ENCODE data around the gene RNF14.
"Not testable (repeated sequence)": the region's sequence is repeated elsewhere in the genome, so short reads cannot be mapped to it uniquely, and the experiment has no call there.

The RNF14 gene

DNA sequence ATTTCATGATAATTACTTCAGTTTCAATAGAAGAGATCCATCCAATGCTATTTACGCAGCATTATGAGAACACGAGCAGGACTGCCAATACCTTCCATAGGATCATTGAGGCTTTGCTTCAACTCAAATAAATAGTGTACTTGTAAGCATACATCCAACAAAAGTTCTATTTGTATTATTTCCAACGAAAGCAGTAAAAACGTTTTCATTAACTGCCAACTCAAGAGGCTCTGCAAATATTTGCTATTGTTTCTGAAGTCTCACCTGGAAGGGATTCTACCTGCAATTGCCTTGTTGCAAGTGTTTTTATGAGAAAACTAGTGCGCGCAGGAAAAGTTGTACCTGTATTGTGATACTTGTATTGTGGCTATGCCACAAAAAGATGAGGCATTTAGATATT, 54.9 kb downstream of the RNF14 start:
- no peak for DNase-seq (ENCODE audit: low read depth)
- no peak overlapping the region for H3K4me3 ChIP-seq (ENCODE audit: low read depth, low read length)
- TF ChIP-seq, protein P1, sequence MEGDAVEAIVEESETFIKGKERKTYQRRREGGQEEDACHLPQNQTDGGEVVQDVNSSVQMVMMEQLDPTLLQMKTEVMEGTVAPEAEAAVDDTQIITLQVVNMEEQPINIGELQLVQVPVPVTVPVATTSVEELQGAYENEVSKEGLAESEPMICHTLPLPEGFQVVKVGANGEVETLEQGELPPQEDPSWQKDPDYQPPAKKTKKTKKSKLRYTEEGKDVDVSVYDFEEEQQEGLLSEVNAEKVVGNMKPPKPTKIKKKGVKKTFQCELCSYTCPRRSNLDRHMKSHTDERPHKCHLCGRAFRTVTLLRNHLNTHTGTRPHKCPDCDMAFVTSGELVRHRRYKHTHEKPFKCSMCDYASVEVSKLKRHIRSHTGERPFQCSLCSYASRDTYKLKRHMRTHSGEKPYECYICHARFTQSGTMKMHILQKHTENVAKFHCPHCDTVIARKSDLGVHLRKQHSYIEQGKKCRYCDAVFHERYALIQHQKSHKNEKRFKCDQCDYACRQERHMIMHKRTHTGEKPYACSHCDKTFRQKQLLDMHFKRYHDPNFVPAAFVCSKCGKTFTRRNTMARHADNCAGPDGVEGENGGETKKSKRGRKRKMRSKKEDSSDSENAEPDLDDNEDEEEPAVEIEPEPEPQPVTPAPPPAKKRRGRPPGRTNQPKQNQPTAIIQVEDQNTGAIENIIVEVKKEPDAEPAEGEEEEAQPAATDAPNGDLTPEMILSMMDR (IDR thresholded peaks at IDR 0.05; ENCODE audit: low read depth, low read length, missing control alignments): no peak

DNA sequence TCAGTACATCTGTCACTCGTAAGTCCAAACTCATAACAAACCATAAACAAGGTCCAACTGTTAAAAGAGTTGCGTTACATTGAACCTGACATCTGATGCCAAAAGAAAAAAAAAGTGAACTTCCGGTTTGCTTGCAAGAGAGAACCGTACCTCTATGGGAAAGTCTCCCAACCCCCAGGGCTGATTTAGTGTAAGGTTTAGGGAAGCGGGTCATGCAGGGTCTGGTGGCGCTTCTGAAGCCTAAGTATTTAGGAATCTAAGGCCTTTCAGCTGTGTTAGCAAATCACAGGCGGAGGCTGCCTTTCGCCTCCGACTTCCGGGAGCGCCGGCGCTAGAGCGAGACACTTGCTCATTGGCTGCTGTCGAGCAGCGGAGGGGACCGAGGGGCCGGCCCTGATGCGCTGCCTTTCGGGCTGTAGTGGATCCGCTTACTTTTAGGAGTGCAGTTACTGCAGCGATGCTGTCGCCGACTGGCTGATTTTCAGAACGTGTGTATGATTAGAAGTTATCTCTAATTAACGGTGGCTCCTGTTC, 55.9 kb downstream of the RNF14 start:
- no peak for DNase-seq (ENCODE audit: low read depth)
- TF ChIP-seq, protein P1 (IDR thresholded peaks at IDR 0.05; ENCODE audit: low read depth, low read length, missing control alignments): no peak
- peak overlapping the region; percentile 50 for H3K4me3 ChIP-seq (ENCODE audit: low read depth, low read length)

DNA sequence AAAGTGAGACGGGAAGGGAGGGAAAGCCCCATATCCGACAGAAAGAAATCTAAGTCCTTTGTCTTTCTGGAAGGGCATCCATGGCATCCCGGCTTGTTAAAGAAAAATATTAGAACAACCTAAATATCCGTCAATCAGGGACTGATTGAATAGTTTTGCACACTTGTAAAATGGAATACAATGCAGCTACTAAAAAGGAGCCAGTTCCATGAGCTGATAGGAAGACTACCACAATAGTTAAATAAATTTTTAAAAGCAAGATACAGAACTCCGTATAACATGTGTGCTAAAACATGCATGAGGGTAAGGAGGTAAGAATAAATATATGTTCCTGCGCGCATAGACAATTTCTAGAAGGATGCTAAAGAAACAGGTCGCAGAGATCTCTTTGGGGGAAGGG, 56.7 kb downstream of the RNF14 start:
- DNase-seq (ENCODE audit: low read depth): no peak
- no peak overlapping the region for H3K4me3 ChIP-seq (ENCODE audit: low read depth, low read length)
- TF ChIP-seq, protein P1 (IDR thresholded peaks at IDR 0.05; ENCODE audit: low read depth, low read length, missing control alignments): no peak

DNA sequence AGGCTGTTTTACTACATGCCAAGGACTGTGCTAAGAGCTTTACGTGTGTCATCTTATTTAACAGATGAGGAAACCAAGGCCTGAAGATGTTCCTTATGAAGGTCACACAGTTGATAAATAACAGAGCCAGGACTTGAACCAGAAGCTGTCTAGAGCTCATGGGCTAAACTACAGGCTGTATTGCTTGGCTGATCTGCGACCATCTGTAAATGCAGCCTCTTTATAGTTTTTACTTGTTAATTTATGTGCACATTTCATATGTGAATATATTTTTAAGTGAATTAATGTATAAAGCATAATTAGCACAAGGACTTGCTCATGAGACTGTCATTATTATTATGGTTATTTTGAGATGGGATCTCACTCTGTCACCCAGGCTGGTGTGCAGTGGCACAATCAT, 63.2 kb downstream of the RNF14 start:
- no peak overlapping the region for H3K4me3 ChIP-seq (ENCODE audit: low read depth, low read length)
- no peak for DNase-seq (ENCODE audit: low read depth)
- TF ChIP-seq, protein P1 (IDR thresholded peaks at IDR 0.05; ENCODE audit: low read depth, low read length, missing control alignments): no peak

DNA sequence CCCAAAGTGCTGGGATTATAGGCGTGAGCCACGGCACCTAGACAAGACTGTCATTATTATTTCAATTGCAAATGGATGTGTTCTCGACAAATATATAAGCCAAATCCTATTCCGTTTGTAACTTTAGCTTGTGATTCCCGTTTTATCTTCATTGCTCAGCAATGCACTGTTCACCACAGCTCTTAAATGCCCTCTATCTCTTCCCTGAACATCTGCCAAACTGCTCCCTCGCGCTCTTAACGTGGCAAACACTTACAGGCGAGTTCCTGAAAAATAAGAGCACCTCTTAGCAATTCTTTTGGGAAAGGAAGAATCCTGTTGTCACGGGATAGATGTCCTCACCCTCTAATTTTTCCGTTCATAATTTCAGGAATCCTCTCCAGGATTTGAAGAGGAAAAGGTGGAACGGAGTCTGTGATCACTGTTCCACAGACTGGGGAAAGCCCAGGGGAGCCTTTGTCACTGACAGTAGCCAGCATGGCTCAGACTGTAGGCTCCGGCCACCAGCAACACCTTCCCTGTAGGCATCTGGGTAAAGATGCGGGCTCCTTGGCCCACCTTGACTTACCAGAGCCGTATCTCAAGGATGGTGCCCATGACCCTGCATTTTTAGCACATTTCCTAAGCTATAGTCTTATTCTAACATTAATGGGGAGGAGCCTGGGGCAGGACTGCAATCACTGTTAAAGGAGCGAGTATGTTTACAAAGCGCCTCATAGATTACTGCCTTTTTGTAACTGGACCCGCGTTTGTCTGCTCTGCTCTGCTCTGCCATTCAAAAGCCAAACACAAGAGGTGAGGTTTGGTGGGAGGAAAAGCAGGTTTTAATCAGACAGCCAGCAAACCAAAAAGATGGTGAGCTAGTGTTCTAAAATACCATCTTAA, 64.1 kb downstream of the RNF14 start:
- TF ChIP-seq, protein P1 (IDR thresholded peaks at IDR 0.05; ENCODE audit: low read depth, low read length, missing control alignments): no peak
- no peak for DNase-seq (ENCODE audit: low read depth)

DNA sequence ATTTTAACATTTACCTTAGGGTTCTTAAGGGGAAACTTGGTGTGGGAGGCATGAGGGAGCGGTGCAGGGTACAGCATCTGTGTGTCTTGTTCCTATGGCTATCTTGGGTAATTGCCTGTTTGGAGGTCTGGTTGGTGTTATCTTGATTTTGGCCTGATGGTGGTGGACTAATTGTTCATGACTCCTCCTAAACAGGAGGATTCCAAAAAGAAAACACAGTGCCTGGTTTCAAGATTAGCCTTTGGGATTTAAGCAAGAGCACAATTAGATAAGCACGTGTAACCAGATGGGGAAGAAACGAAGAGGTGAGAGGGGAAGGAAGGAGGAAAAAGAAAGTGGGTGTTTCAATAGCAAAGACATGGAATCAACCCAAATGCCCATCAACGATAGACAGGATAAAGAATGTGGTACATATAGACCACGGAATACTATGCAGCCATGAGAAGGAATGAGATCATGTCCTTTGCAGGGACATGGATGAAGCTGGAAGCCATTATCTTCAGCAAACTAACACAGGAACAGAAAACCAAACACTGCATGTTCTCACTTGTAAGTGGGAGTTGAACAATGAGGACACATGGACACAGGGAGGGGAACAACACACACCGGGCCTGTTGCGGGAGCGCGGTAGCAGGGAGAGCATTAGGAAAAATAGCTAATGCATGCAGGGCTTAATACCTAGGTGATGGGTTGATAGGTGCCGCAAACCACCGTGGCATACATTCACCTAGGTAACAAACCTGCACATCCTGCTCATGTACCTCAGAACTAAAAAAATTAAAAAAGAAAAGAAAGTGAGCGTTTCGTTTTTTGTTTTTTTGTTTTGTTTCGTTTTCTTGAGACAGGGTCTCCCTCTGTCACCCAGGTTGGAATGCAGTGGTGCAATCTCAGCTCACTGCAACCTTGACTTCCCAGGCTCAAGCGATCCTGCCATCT, 65.0 kb downstream of the RNF14 start:
- H3K4me3 ChIP-seq (ENCODE audit: low read depth, low read length); DNase-seq (ENCODE audit: low read depth): not testable (repeated sequence)

More for the DNA sequence above, 64.1 kb downstream of the RNF14 start:
- H3K4me3 ChIP-seq (ENCODE audit: low read depth, low read length): no peak overlapping the region

DNA sequence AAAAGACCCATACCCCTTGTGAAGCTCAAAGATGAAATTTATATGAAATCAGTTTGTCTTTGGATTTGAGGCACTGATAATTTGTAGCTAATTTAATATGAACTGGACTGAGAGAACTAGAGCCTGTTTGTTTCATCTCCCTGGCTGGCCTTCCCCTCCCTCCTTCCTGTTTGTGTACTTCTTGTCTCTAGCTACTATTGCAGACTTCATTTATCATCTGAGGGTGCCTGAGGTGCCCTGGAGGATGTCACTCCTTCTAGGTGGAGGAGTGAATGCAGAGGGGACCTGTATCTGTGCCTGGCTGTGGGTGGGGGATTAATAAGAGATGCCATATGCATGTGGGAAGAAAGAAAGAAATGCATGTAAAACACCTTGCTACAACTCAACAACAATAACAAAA, 66.1 kb downstream of the RNF14 start:
- no peak overlapping the region for H3K4me3 ChIP-seq (ENCODE audit: low read depth, low read length)
- TF ChIP-seq, protein P1 (IDR thresholded peaks at IDR 0.05; ENCODE audit: low read depth, low read length, missing control alignments): no peak
- DNase-seq (ENCODE audit: low read depth): no peak

Data from GM12864 (cell line).